Breast epithelium (tissue), 3 donors: Measurements from ENCODE around the gene KLF5.

Source experiments
- POLR2AphosphoS5 ChIP-seq, 3 donors: sonication (generic); formaldehyde crosslinking; IDR thresholded peaks; one replicate each; pipeline ENCODE4 v1.6.1; 2017; ENCODE audit warnings: antibody characterized with exemption in 3 of 3
- TF ChIP-seq, protein P1 (sequence below), 3 donors: fragments of 450-650 bp; IDR thresholded peaks; one replicate each; pipeline ENCODE4 v1.5.1; 2016 to 2017; ENCODE audit warnings: antibody characterized with exemption in 3 of 3, mild to moderate bottlenecking in 3 of 3, moderate library complexity in 3 of 3

DNA sequence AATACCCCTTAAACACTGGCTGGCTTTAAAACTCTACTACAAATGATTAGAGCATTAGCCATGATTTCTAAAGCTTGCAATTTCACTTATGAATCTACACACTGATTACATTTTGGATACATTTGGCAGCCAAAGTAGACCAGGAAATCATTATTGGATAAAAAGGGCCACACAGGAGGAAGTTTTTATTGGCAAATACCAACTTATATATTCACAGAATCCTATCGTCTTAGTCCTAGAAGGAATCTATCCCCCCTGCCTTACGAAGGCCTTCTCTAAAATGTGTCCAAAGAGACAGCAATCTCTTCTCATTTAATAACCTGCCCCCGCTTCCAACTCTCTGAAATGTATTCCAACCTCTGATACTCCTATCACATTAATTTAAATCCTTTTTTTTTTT, 52.5 kb downstream of the KLF5 start:
- TF ChIP-seq, protein P1, sequence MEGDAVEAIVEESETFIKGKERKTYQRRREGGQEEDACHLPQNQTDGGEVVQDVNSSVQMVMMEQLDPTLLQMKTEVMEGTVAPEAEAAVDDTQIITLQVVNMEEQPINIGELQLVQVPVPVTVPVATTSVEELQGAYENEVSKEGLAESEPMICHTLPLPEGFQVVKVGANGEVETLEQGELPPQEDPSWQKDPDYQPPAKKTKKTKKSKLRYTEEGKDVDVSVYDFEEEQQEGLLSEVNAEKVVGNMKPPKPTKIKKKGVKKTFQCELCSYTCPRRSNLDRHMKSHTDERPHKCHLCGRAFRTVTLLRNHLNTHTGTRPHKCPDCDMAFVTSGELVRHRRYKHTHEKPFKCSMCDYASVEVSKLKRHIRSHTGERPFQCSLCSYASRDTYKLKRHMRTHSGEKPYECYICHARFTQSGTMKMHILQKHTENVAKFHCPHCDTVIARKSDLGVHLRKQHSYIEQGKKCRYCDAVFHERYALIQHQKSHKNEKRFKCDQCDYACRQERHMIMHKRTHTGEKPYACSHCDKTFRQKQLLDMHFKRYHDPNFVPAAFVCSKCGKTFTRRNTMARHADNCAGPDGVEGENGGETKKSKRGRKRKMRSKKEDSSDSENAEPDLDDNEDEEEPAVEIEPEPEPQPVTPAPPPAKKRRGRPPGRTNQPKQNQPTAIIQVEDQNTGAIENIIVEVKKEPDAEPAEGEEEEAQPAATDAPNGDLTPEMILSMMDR (IDR thresholded peaks at IDR 0.05): no peak
- TF ChIP-seq POLR2AphosphoS5 (IDR thresholded peaks at IDR 0.05): no peak
